ENCODE data around the gene NDUFA6.

GRCh38 chr22:42108848-42109247 is 18.3 kb upstream of the NDUFA6 start:
- TF ChIP-seq CTCF (IDR thresholded peaks at IDR 0.05; ENCODE audit: low read length) (no peak), EZH2phosphoT487 (IDR thresholded peaks at IDR 0.05; ENCODE audit: low read length) (no peak), EZH2 (optimal IDR thresholded peaks at IDR 0.05; ENCODE audit: low read depth, low read length) (no peak)

Data from MM.1S (cell line).